B cell (primary cell): ENCODE results near the gene BABAM2.

Source experiments
- EZH2 ChIP-seq: IDR thresholded peaks from 2 replicates; pipeline ENCODE4 v1.6.1; 2012; ENCODE audit warnings: borderline replicate concordance, low read depth, mild to moderate bottlenecking, moderate library complexity, low read length; ENCODE audit not compliant: insufficient read depth, poor library complexity, severe bottlenecking
- TF ChIP-seq, protein P1 (sequence below): fragments of 200-600 bp; IDR thresholded peaks from one replicate; pipeline ENCODE4 v1.8.0; 2022; ENCODE audit warnings: antibody characterized with exemption, mild to moderate bottlenecking

DNA sequence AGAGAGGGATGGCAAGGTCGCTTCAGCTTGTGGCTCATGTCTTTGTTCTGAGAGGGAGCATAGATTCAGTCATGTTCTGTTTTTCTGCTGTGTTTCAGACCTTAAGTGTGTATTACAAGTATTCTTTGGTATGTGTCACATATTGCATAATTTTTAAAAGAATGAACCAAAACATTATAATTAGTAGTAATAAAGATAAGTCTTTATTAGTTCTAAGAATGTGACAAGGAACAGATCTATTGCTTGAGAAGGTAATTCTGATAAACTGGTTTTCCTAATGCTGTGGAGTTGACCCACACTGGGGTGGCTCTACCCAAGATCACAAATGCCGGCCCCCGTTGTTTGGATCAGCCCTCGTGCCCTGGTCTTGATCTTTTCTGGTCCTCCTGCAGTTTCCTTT is 377.9 kb downstream of the BABAM2 start:
- no peak for TF ChIP-seq EZH2
- TF ChIP-seq, protein P1, sequence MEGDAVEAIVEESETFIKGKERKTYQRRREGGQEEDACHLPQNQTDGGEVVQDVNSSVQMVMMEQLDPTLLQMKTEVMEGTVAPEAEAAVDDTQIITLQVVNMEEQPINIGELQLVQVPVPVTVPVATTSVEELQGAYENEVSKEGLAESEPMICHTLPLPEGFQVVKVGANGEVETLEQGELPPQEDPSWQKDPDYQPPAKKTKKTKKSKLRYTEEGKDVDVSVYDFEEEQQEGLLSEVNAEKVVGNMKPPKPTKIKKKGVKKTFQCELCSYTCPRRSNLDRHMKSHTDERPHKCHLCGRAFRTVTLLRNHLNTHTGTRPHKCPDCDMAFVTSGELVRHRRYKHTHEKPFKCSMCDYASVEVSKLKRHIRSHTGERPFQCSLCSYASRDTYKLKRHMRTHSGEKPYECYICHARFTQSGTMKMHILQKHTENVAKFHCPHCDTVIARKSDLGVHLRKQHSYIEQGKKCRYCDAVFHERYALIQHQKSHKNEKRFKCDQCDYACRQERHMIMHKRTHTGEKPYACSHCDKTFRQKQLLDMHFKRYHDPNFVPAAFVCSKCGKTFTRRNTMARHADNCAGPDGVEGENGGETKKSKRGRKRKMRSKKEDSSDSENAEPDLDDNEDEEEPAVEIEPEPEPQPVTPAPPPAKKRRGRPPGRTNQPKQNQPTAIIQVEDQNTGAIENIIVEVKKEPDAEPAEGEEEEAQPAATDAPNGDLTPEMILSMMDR, result no peak
